HL-60 (cell line): ENCODE measurements around the gene SLC6A9.

ENCODE experiments used
- DNase-seq, 2 experiments: peaks; one replicate each; pipeline ENCODE4 v3.0.0-alpha.2; 2010 to 2020; ENCODE audit warnings: low read depth in 1 of 2, low spot score in 1 of 2
- H3K27ac ChIP-seq: fragments of 250-450 bp; sonication (Bioruptor Pico); replicated peaks from 2 replicates; pipeline ENCODE4 v1.5.1; 2020; ENCODE audit warnings: mild to moderate bottlenecking, moderate library complexity
- H3K27me3 ChIP-seq: fragments of 250-450 bp; sonication (Bioruptor Pico); 2 replicates; pipeline ENCODE4 v1.5.1; 2021; ENCODE audit warnings: mild to moderate bottlenecking, moderate library complexity; ENCODE audit not compliant: insufficient read depth, poor library complexity, severe bottlenecking
- H3K4me3 ChIP-seq: replicated peaks from 2 replicates; pipeline ENCODE4 v1.5.1; 2011; ENCODE audit warnings: mild to moderate bottlenecking, control low read depth, low read length; ENCODE audit not compliant: insufficient read depth
- GABPA ChIP-seq: IDR thresholded peaks from 2 replicates; pipeline ENCODE4 v1.6.1; 2012; ENCODE audit warnings: low read depth
- POLR2AphosphoS5 ChIP-seq: IDR thresholded peaks from 2 replicates; pipeline ENCODE4 v1.6.1; 2012; ENCODE audit warnings: low read depth
- SPI1 ChIP-seq: IDR thresholded peaks from 2 replicates; pipeline ENCODE4 v1.6.1; 2012; ENCODE audit warnings: low read depth, mild to moderate bottlenecking, borderline replicate concordance
- TF ChIP-seq, protein P1 (sequence below): IDR thresholded peaks from 2 replicates; pipeline ENCODE4 v1.6.1; 2012; ENCODE audit warnings: low read depth; ENCODE audit not compliant: insufficient replicate concordance
- TF ChIP-seq, protein P2 (sequence below): IDR thresholded peaks from one replicate; pipeline ENCODE4 v1.5.1; 2011; ENCODE audit warnings: low read length, control low read depth, inconsistent platforms; ENCODE audit not compliant: insufficient read depth

The SLC6A9 gene

GRCh38 chr1:44021156-44021555 lies 10.1 kb downstream of the SLC6A9 start:
- TF ChIP-seq, protein P1, sequence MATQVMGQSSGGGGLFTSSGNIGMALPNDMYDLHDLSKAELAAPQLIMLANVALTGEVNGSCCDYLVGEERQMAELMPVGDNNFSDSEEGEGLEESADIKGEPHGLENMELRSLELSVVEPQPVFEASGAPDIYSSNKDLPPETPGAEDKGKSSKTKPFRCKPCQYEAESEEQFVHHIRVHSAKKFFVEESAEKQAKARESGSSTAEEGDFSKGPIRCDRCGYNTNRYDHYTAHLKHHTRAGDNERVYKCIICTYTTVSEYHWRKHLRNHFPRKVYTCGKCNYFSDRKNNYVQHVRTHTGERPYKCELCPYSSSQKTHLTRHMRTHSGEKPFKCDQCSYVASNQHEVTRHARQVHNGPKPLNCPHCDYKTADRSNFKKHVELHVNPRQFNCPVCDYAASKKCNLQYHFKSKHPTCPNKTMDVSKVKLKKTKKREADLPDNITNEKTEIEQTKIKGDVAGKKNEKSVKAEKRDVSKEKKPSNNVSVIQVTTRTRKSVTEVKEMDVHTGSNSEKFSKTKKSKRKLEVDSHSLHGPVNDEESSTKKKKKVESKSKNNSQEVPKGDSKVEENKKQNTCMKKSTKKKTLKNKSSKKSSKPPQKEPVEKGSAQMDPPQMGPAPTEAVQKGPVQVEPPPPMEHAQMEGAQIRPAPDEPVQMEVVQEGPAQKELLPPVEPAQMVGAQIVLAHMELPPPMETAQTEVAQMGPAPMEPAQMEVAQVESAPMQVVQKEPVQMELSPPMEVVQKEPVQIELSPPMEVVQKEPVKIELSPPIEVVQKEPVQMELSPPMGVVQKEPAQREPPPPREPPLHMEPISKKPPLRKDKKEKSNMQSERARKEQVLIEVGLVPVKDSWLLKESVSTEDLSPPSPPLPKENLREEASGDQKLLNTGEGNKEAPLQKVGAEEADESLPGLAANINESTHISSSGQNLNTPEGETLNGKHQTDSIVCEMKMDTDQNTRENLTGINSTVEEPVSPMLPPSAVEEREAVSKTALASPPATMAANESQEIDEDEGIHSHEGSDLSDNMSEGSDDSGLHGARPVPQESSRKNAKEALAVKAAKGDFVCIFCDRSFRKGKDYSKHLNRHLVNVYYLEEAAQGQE: no peak
- TF ChIP-seq, protein P2, sequence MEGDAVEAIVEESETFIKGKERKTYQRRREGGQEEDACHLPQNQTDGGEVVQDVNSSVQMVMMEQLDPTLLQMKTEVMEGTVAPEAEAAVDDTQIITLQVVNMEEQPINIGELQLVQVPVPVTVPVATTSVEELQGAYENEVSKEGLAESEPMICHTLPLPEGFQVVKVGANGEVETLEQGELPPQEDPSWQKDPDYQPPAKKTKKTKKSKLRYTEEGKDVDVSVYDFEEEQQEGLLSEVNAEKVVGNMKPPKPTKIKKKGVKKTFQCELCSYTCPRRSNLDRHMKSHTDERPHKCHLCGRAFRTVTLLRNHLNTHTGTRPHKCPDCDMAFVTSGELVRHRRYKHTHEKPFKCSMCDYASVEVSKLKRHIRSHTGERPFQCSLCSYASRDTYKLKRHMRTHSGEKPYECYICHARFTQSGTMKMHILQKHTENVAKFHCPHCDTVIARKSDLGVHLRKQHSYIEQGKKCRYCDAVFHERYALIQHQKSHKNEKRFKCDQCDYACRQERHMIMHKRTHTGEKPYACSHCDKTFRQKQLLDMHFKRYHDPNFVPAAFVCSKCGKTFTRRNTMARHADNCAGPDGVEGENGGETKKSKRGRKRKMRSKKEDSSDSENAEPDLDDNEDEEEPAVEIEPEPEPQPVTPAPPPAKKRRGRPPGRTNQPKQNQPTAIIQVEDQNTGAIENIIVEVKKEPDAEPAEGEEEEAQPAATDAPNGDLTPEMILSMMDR: no peak
- TF ChIP-seq POLR2AphosphoS5 (no peak), GABPA (no peak), SPI1 (no peak)
- DNase-seq: no peak
- no peaks in the 10 kb centered on the region for H3K27me3 ChIP-seq

DNA sequence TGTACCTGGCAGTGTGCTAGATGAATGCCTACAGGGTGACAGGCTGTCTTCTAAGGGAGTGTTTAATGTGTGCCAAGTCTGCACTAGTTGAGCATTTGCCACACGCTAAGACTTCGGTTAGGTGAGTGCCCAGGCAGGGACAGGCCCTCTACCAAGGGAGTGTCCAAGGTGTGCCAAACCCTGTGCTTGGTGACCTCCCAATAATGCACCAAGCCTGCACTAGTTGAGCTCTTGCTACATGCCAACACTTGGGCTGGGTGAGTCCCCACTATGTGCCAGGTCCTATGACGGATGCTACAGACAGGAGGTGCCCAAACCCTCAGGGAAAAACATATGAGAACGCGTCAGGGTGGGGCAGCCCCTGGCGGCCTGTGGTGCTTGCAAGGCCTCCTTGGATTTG lies 10.8 kb downstream of the SLC6A9 start:
- H3K27me3 ChIP-seq: no peaks in the 10 kb centered on the region
- H3K27ac ChIP-seq: no peak overlapping the region
- H3K4me3 ChIP-seq: no peak overlapping the region
- no peak for DNase-seq
- TF ChIP-seq, protein P1: no peak
- TF ChIP-seq SPI1: no peak
- TF ChIP-seq, protein P2: no peak
- no peak for TF ChIP-seq GABPA
- no peak for TF ChIP-seq POLR2AphosphoS5

More at GRCh38 chr1:44021156-44021555, 10.1 kb downstream of the SLC6A9 start:
- Histone ChIP-seq H3K4me3 (no peak overlapping the region), H3K27ac (no peak overlapping the region)

- Histone ChIP-seq H3K27me3 (no peaks in the 10 kb centered on the region), H3K27ac (no peak overlapping the region), H3K4me3 (no peak overlapping the region)
- DNase-seq: no peak
- no peak for TF ChIP-seq GABPA
Measured at GRCh38 chr1:44019466-44019948, 11.8 kb downstream of the SLC6A9 start.

DNA sequence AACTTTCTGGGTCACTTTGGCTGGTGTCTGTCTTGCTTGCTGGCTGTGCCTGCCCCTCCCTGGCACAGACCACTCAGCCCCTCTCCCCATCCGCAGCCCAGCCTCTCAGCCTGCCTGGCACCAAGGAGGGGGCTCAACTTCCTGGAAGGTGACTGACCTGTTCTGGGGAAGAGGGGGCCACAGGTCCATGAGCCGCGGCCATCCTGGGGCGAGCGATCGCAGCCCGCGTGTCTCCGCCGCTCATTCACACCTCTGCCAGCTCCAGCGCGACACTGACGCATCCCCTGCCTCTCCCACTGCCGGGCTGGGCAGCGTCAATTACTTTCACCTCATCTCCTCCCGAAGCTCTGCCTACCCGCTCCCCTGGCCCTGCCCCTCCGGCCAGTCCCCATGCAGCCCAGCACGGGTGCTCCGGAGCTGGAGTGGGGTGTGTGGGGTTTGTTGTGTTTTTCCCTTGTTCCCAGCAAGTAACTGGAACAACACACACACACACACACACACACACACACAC lies 14.3 kb downstream of the SLC6A9 start:
- H3K27ac ChIP-seq: no peak overlapping the region
- no peak overlapping the region for H3K4me3 ChIP-seq
- no peak for DNase-seq
- H3K27me3 ChIP-seq: no peaks in the 10 kb centered on the region
- TF ChIP-seq POLR2AphosphoS5: no peak
- no peak for TF ChIP-seq SPI1
- TF ChIP-seq, protein P2: no peak
- TF ChIP-seq GABPA: no peak
- TF ChIP-seq, protein P1: no peak
